ENCODE results near the gene WDFY3.

Gene WDFY3

DNA sequence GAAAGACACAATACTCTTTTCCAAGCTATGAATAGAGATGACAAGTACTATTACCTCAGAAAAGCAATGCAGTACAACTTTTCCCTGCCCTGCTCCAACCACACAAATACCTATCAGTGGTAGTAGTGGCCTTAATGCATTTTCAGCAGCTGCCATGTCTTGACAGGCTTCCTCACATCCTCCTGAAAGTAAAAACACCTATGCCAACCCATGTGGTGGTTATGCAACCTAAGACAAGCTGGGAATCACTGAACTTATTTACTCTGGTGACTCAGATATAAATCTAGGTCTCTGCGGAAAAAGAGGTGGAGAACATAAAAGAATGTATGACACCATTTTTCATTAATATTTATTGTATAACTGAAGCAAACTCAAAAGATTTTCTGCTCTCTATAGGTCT is 14.5 kb downstream of the WDFY3 start:
- DNase-seq: no peak

DNA sequence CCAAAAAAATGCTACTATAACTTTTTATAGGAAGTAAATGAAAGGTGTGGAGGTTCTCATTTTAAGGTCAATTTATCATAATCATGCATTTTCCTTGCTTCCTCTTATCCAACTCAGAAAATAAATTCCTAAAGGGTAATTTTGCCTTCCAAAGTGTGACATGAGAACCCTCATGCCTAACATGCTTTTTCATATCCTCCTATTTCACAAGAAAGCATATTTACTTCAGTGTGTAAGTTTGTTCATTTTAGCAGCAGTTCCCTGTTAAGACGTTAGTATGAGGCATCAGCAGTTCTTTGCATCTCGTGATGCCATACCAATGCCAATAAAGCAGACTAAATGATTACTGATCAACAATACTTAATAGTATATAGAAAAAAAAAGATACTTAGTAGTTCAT is 18.4 kb downstream of the WDFY3 start:
- no peak for DNase-seq

DNA sequence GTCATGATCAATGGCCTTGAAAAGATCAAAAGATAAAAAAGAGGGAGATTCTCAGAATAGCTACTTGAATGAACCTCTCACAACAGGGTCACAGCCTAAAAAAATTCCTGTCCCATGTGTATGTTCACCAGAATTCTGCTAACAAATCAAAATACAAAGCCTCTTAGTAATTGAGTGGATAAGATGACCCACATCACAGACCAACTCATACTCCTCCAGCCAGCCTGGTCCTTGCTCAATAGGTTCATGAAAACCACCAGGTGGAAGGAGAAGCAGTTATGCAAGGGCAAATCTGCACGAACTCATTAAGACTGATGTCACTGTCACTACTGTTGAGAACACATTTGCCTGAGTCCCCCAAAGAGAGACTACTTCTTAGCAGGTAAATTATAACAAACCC is 21.5 kb downstream of the WDFY3 start:
- DNase-seq: no peak

DNA sequence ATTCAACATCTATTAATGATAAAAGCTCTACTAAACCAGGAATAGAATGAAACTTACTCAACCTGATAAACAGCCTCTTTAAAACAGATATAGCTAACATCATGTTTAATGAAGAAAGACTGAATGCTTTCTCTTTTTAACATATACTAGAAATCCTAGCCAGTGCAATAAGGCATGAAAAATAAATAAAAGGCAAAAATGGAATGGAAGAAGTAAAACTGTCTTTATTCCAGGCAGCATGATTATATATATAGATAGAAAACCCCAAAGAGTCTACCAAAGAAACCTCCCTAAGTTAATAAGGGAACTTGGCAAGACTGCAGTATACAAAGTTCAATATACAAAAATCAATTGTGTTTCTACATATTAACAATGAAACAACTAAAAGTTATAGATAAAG is 25.5 kb downstream of the WDFY3 start:
- no peak for DNase-seq

DNA sequence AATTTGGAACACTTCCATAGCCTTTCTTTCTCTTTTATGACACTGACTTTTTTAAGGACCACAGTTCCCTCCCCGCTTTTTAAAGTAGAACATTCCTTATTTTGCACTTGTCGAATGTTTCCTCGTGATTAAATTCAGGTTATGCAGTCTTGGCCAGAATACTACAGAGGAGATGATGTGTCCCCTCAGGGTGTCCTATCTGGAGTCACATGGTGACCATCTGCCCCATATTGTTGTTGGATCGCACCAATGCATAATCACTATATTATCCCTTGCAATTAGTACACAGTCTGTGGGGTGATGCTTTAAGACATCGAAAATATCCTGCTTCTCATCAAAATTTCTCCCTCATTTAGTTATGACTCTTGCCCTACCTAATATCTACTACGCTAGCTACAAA is 27.4 kb downstream of the WDFY3 start:
- DNase-seq: no peak

DNA sequence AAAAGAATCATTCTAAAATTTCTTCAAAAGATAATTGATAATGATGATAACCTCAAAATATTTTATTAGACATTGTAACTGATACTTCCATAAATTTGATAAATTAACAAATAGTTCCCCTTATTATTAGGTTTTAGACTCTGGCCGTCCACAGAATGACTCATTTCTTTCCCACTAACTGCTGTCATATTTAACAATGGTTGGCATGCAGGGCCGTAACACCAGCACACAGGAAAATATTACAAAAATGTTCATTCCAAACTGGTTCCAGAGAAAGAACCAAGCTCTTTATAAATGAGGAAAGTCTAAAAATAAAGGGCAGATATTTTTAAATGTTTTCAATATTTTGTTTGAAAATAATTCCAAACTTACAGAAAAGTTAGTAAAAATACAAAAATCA is 28.2 kb downstream of the WDFY3 start:
- DNase-seq: no peak

DNA sequence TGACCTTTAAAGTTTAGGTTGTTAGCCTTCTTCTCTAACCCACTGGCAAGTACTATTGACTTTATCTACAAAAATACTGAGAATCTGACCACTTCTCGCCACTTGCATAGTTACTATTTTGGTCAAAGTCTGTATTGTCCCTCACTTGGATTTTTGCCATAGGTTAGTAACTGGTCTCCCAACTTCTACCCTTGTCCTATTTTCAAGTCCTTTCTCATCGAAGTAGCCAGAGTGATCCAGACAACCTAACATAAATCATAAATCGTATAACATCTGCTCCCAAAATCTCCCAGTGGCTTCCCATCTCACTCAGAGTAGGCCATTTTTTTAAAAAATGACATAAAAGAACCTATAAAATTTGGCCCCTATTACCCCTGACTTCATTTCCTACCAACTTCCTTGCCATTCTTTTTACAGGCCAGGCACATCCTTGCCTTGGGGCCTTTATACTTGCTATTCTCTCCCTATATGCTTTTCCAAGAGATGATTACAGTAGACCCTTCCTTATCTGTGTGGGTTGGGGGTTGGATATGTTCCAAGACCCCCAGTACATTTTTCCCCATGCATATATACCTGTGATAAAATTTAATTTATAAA is 29.0 kb downstream of the WDFY3 start:
- no peak for DNase-seq

DNA sequence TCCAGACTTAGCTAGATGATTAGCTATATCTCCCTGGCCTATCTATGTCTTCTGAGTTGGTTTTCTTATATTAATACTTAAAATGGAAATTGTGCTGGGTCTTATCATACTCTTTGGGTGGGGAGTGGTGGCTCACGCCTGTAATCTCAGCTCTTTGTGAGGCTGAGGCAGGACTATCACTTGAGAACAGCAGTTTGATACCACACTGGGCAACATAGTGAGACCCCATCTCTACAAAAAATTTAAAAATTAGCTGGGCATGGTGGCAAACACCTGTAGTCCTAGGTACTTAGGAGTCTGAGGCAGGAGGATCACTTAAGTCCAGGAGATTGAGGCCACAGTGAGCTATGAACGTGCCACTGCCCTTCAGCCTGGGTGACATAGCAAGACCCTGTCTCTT is 30.4 kb downstream of the WDFY3 start:
- DNase-seq: no peak

DNA sequence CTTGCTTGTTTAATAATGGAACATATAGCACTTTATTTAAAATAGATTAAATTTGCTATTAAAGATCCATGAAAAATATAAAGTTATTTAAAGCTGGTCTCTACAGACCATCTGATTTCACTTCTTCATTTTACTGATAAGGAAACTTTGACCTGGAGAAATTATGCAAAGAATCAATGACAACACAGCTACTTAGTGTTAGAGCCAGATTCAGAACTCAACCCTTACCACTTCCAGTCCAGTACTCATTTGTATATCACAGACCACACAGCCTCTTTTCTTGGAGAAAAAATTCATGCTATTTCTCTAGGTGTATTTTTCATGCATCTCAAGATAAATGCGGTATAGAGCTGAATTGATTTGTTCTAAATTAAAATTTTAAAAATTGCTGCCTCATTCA is 34.0 kb downstream of the WDFY3 start:
- no peak for DNase-seq

DNA sequence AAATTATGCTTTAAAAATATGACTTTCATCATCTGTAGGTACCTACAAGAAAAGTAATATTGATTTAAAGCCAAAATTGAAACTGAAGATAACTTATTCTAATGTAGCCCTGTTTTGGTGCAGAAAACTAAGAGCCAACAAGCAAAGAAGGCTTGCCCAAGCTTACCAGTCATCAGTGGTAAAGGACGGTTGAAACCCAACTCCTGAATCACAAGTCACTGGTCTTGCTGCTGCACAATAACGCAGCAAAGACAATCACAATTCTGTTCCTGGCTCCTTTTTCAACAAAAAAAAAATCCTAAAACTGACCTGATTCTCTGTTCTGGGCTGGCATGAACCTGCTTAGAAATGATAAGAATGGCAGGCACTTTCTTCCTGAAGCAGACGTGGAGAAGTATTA is 34.5 kb downstream of the WDFY3 start:
- DNase-seq: no peak

DNA sequence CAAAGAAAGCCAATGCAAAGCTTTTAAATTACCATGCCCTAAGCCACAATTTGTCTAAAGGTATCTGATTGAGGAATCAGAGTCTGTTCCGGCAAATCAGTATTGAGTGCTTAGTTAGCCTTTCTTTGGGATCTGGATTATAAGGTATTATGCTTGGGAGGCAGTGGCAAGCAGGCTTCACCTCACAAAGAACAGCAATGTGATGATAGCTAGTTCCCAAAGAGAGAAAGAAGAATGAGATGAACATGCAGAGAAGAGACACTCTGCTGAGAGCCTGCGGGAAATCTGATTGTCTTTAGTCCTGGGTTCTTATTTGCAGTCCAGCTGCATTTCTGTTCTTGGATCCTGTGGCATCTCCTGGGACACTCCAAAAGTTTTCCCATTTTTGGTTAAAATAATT is 35.2 kb downstream of the WDFY3 start:
- DNase-seq: no peak

DNA sequence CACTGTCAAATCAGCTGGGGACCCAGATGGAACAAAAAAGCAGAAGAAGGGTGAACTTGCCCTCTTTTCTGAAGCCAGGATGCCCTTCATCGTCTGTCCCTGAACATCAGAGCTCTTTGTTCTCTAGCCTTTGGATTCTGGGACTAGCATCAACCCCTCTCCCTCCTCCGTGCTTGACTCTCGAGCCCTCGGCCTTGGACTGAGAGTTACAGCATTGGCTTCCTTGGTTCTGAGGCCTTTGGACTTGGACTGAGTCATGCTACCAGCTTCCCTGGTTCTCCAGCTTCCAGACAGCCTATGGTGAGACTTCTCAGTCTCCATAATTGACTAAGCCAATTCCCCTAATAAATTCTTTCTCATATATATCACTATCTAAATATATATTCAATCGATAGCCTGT is 38.4 kb downstream of the WDFY3 start:
- DNase-seq: no peak

DNA sequence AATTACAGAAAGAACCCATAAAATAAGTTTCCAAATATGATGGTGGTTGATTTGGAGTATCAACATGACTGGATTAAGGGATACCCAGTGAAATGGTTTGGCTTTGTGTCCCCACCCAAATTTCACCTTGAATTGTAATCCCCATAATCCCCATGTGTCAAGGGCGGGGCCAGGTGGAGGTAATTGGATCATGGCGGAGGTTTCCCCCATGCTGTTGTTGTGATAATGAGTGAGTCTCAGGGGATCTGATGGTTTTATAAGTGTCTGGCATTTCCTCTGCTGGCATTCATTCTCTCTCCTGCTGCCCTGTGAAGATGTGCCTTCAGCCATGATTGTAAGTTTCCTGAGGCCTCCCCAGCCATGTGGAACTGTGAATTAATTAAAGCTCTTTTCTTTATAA is 39.1 kb downstream of the WDFY3 start:
- no peak for DNase-seq

DNA sequence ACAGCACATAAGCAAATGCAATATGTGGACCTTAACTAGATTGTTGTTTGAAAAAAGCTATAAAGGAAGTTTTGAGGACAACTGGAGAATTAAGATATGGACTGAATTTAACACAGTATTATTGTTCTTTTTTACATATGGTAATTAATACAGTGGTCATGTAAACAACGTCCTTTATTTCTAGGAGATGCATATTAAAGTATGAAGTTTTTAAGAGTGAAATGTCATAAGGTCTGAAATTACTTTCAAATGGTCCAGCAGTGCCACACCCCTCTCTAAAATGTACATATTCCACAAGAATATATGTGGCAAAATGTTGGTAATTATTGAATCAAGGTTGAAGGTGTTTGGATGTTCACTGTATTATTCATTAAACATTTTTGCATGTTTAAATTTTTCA is 40.9 kb downstream of the WDFY3 start:
- no peak for DNase-seq

DNA sequence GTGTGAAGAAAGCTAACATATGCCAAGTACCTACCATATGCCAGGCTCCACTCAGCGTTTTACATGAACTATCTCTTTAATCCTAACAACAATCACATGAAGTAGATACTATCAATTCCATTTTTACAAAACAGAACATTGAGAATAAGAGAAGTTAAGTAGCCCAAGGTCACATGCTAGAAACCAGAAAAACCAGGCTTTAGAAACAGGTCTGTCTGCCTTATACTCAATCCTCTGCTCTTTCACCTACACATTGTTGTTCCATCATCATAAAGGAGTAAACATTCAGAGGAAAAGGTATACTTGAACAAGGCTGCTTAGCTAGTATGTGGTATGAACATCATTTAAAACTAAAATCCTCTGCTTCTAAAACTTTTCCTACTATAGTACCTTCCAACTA is 42.1 kb downstream of the WDFY3 start:
- no peak for DNase-seq

DNA sequence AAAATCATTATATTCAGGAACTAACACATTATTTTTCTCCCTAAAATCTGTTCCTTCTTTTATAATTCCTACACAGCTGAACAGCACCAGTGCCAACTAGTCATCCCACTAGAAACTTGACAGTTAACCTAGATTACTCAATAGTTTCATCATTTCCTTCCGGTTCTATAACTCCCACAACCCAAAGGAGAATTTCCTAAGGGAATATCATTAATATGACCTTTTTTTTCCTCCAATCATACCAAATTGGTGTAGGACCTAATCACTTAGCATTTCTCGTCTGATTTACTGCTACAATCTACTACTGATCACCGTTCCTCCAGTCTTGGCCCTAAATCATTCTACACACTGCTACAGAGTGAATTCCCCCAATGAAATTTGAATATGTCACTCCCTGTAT is 45.9 kb downstream of the WDFY3 start:
- DNase-seq: no peak

DNA sequence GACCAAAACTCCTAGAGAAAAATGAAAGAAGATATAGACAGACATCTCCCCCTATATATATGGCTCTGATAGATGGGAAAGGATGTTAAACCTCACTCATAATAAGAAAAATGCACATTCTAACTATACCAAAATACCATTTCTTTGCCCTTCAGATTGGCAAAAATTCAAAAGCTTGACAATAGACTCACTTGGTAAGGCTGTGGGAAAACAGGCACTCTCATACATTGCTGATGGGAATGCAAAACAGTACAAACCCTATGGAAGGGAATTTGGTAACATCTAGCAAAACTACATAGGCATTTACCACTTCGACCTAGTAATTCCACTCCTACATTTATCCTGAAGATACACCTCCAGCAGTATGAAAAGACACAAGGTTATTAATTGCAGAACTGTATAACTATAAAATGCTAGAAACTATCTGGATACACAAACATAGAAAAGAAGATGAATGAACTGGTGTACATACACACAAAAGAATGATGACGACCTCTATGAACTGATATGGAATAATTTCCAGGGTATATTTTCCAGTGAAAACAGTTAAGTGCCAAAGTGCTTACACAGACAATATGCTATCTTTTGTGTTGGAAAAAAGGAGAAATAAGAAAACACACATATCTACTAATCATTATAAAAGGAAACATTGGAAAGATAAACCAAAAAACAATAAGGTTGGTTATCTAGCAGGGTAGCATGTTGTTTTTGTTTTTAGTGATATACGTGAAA is 48.5 kb downstream of the WDFY3 start:
- DNase-seq: no peak

DNA sequence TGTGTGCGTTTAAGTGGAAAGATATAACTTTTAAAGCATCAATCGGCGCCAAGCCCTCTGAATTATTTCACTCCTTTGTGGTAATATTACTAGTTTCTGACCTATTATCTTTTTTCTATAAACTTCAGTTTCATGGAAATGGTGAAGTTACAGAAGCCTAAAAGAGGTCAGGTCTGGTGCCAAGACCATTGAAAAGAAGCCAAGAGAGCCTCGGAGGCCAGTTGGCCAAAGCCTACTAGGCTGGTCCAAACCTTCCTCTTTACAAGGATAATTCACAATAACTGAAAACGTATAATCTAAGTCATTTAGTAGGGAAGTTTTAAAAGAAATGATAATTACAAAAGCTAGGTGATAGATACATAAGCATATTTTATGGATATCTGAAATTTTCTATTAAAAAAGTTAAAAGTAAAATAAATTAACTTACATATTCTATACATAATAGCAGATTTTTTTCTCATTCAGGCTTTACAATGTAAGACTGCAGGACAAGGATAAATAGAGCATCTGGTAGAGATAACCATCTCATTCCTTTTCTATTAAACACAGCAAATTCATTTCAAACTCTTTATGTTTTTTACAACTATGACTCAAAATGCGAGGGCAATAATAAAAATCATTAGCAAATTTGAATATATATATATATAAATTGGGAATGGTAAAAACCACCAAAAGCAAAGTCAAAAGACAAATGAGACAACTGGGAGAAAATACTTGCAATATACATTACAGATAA is 49.2 kb downstream of the WDFY3 start:
- no peak for DNase-seq

DNA sequence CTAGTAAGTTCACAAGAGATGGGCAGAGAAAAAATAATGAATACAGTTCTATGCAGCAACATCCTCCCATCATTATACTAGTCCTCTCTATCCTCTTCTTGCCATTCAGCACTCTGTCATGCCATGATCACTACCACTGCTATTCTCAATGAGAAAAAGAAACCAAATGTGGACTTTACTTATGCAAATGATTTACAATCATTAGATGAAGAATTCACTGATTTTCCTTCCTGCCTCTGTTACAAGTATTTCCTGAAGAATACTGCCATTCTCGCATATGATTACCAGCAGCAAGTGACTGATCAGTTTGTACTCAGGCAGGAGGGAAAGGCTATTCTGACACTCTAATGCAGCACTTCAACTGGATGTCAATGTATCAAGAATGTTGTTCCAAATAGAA is 50.3 kb downstream of the WDFY3 start:
- no peak for DNase-seq

DNA sequence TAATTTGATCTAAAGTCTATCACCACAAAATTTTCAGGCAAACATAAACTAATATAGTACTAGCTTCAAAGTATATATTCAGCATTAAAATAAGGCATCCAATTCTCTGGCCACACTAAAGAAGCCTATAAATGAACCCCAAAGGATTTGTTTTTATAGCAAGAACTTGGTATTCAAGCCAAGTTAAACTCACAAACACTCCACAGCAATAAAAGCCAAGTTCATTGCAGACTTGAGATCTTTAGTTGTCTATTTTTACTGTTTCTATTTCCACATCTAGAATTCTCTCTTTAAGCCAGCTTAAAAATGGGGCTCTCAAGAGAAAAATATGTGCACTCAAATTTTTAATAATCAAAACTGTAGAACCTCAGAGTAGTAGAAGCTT is 51.1 kb downstream of the WDFY3 start:
- no peak for DNase-seq

DNA sequence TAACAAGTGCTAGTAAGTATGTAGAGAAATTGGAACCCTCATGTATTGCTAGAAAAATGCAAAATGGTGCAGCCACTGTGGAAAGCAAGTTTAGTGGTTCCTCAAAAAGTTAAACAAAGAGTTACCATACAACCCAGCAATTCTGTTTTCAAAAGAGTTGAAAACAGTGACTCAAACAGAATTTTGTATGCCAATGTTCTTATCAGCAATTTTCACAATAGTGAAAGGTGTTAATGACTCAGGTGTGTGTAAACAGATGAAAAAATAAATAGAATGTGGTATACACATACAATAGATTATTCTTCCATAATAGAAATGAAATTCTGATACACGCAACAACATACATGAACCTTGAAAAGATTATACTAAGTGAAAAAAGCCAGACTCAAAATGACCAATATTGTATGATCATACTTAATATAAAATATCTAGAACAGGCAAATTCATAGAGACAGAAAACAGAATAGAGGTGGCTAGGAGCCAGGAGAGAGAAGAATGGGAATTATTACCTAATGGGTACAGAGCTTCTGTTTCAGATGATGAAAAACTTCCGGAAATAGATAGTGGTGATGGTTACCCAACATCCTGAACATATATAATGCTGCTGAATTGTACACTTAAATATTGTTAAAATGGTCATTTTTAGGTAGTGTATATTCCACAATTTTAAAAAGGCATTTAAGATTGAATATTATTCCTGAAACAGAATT is 51.6 kb downstream of the WDFY3 start:
- DNase-seq: no peak

DNA sequence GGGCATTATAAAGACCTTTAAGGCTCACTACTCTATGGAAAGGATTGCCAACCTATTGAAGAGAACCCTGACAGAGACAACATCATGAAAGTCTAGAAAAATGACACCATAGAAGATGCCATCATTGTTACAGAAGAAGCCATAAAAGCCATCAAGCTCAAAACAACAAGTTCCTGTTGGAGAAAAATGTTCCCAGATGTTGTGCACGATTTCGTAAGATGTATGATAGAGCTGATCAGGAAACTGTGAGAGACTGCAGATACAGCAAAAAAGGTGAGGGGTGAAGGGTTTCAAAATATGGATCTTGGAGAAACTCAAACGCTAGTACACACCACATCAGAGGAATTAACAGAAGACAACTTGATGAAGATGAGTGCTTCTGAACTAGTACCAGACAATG is 53.3 kb downstream of the WDFY3 start:
- no peak for DNase-seq

DNA sequence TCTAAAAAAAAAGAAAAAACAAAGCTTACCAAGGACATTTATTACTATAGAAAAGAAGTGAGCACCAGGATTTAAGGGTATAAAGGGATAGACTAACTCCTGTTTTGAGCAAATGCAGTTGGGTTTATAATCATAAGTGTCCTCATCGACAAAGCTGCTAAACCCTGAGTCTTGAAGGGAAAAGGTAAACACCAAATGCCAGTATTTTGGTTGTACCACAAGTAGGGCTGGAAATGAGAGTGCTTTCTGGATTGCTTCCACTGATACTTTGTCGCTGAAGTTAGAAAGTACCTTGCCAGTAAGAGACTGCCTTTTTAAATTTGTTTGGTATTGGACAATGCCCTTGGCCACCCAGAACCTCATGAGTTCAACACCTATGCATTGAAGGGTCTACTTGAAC is 53.7 kb downstream of the WDFY3 start:
- DNase-seq: no peak

DNA sequence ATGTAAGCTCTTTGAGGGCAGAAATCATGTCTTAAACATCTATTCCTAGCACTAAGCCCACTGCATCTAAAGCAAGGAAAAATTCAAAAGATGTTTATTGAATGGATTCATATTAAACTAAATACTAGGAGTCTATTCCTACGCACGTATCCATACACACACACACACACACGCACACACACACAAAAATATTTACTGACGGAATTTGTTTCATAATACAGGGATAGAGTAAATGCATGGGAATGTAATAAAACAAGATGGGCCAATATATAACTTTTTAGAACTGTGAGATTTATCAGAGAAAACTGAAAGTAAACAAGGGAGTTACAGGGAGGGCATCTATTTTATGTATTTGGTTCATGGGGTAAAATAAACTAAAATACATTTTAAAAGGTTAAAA is 57.6 kb downstream of the WDFY3 start:
- no peak for DNase-seq

Data from NCI-H1417 treated with DMSO at 0.1 percent for 48 hours (cell line).